Measurements from ENCODE around the gene BCL10.
"Not testable (repeated sequence)": the region's sequence is repeated elsewhere in the genome, so short reads cannot be mapped to it uniquely, and the experiment has no call there.

Gene BCL10

GRCh38 chr1:85262985-85263384 lies 13.4 kb downstream of the BCL10 start:
- DNase-seq: no peak

- DNase-seq: peak; percentile 30
Measured at GRCh38 chr1:85259912-85260274, 16.5 kb downstream of the BCL10 start.

GRCh38 chr1:85259118-85259911 lies 17.1 kb downstream of the BCL10 start, which contains the start of gene C1orf52:
Gene C1orf52, minus strand, starts transcription at chr1:85259662. Its CDS starts 29 bp downstream, at chr1:85259633.
- DNase-seq: peak; percentile 89

GRCh38 chr1:85258536-85259117 lies 17.8 kb downstream of the BCL10 start:
- no peak for DNase-seq

GRCh38 chr1:85249042-85249441 lies 27.4 kb downstream of the BCL10 start:
- DNase-seq: not testable (repeated sequence)

- DNase-seq: peak; percentile 14
Measured at GRCh38 chr1:85245891-85246290, 30.5 kb downstream of the BCL10 start.

GRCh38 chr1:85245456-85245855 lies 31.0 kb downstream of the BCL10 start:
- peak; percentile 46 for DNase-seq

GRCh38 chr1:85244271-85245061 lies 32.0 kb downstream of the BCL10 start:
- peak; percentile 80 for DNase-seq

GRCh38 chr1:85243372-85243771 lies 33.1 kb downstream of the BCL10 start:
- no peak for DNase-seq

- DNase-seq: no peak
Measured at GRCh38 chr1:85240643-85241042, 35.8 kb downstream of the BCL10 start.

- DNase-seq: peak; percentile 66
Measured at GRCh38 chr1:85240174-85240601, 36.2 kb downstream of the BCL10 start.

GRCh38 chr1:85237613-85238012 lies 38.8 kb downstream of the BCL10 start:
- DNase-seq: no peak

- no peak for DNase-seq
Measured at GRCh38 chr1:85230305-85230977, 46.0 kb downstream of the BCL10 start.

- no peak for DNase-seq
Measured at GRCh38 chr1:85229574-85230097, 46.8 kb downstream of the BCL10 start.

GRCh38 chr1:85228972-85229371 lies 47.5 kb downstream of the BCL10 start:
- no peak for DNase-seq

GRCh38 chr1:85225624-85226380 lies 50.6 kb downstream of the BCL10 start:
- no peak for DNase-seq

GRCh38 chr1:85224734-85225623 lies 51.5 kb downstream of the BCL10 start:
- no peak for DNase-seq

- DNase-seq: no peak
Measured at GRCh38 chr1:85224295-85224694, 52.1 kb downstream of the BCL10 start.

GRCh38 chr1:85223334-85223733 lies 53.1 kb downstream of the BCL10 start:
- DNase-seq: no peak

GRCh38 chr1:85220756-85221201 lies 55.7 kb downstream of the BCL10 start:
- DNase-seq: no peak
